SJCRH30 (cell line): ENCODE results near the gene HACD2. TPM values are rescaled to one million over a fixed set of nuclear protein-coding genes. Genes with fewer than 3 reads are reported as not detected.

ENCODE experiments used
- DNase-seq, 2 experiments: peaks; one replicate each; pipeline ENCODE4 v3.0.0-alpha.2; 2015 to 2020
- H3K27ac ChIP-seq: fragments of 250-450 bp; sonication (Bioruptor Pico); 2 replicates; pipeline ENCODE4 v1.5.1; 2020; ENCODE audit warnings: mild to moderate bottlenecking, moderate library complexity
- H3K27me3 ChIP-seq: fragments of 250-450 bp; sonication (Bioruptor Pico); 2 replicates; pipeline ENCODE4 v1.5.1; 2020; ENCODE audit warnings: mild to moderate bottlenecking, moderate library complexity
- H3K36me3 ChIP-seq: fragments of 250-450 bp; sonication (Bioruptor Pico); 2 replicates; pipeline ENCODE4 v1.5.1; 2020; ENCODE audit warnings: mild to moderate bottlenecking, moderate library complexity
- H3K4me1 ChIP-seq: fragments of 250-450 bp; sonication (Bioruptor Pico); 2 replicates; pipeline ENCODE4 v1.5.1; 2020; ENCODE audit warnings: mild to moderate bottlenecking, moderate library complexity
- H3K4me3 ChIP-seq: fragments of 250-450 bp; sonication (Bioruptor Pico); 2 replicates; pipeline ENCODE4 v1.5.1; 2020; ENCODE audit warnings: mild to moderate bottlenecking, moderate library complexity
- H3K9me3 ChIP-seq: fragments of 250-450 bp; sonication (Bioruptor Pico); replicated peaks from 2 replicates; pipeline ENCODE4 v1.5.1; 2020; ENCODE audit warnings: mild to moderate bottlenecking, moderate library complexity
- total RNA-seq: library from RNA; depleted of rRNA; stranded (reverse); fragments of >200 nt; shearing (Covaris generic); gene quantifications from 2 replicates; pipeline ENCODE4 v1.2.3, GENCODE V29; 2014; rRNA removed

Gene HACD2, protein sequence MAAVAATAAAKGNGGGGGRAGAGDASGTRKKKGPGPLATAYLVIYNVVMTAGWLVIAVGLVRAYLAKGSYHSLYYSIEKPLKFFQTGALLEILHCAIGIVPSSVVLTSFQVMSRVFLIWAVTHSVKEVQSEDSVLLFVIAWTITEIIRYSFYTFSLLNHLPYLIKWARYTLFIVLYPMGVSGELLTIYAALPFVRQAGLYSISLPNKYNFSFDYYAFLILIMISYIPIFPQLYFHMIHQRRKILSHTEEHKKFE
- 34.2 and 37.0 TPM in 2 replicates for total RNA-seq

DNA sequence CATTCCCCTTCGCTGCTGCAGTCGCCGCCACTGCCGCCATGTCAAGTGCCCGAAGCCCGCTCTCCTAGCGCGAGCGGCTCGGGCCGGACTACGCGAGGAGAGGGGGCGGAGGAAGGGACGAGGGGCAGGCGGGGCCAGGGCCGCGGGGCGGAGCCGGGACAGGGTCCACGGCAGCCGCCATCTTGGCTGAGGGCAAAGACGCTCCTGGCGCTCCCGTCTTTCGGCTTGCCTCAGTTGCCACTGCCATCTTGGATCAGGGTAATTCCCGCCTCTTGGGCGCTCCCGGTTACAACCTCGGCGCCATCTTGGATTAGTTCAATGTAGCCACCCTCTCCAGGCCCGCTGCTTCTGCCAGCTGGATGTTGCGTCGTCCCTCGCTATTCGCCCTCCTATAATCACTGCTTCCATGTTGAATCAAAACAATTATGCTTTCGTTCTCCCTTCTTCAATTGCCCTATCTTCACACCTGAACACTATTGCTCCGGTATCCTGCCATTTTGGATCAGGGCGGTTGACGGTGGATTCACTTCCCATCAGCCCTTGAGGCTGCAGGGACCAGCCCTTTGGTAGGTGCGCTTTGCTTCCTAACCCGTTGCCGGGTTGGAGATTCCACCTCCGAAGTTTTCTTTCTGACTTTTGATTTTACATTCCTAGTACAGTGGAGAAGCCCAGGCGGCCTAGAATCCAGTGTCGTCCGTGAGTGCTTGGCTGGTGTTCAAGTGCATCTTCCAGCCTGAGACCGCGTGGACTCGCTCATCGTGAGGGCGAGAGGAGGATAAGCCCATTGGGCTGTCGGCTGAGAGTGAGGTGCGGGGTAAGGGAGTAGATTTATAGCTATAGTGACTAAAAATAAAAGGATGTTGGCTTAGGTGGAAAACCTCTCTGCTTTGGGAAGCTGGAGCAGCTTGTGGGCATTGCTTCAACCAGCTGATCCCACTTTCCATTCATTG lies at the start of gene HACD2:
HACD2 (minus strand) TSS at position 66 of the 950 bp plus-strand sequence; CDS start at position 40, 26 bp downstream.
- no peaks in the 10 kb centered on the region; the same call in 1 of the 2 replicates for H3K4me1 ChIP-seq
- H3K27me3 ChIP-seq, result no peaks in the 10 kb centered on the region
- H3K36me3 ChIP-seq, result peaks cover 5% of the 10 kb centered on the region
- peaks cover under 1% of the 10 kb centered on the region; the same call in 1 of the 2 replicates for H3K9me3 ChIP-seq
- peak; percentile 97 to 99 for DNase-seq
- peak within 1 kb of the TSS; percentile 94 for H3K27ac ChIP-seq
- H3K4me3 ChIP-seq, result peak within 1 kb of the TSS; percentile 78

DNA sequence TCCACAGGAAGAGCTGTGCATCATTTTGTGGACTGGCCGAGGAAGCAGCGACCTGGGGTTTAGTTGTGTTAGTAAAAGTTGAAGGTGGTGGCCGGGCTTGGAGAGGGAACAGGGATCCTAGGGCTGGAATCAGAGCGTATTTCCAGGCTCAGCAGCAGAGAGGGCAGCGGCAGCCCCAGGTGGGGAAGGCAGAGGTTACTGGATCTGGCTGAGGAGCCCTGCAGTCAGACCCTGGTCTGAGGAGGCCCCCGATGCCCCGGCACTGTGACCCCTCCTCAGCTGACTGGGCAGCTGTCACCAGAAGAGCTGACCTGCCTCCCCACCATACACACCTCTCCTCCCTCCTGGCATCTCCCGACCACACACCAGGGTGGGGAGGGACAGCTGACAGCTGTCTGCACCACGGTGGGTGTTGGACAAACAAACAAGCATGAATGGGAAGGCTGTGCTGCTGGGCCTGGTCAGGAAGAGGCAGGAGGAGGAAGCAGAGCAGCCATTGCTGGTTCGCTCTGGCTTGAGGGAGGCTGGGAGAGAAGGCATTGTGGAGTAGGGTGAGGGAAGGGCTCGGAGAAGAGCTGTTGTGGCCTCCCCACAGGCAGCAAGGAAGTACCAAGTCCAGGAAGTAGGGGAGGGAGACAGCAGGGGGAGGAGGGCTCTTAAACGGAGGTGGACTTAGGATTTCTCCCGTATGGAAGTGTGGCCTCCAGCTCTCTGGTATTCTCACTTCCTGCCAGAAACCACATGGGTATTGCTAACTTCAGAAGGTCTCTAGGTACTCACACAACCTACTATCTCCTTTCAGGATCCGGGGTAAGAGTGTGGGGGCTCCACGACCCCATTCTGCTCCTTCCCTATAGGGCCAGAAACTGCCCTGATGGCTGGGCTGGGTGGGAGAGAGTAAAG lies 49.5 kb upstream of the HACD2 start:
- peak overlapping the region; percentile 93 for H3K27ac ChIP-seq
- DNase-seq, result peak; percentile 94
- no peaks in the 10 kb centered on the region for H3K27me3 ChIP-seq
- no peaks in the 10 kb centered on the region for H3K9me3 ChIP-seq
- H3K36me3 ChIP-seq, result no peaks in the 10 kb centered on the region
- peak overlapping the region; percentile 29 for H3K4me3 ChIP-seq
- peaks cover 58% of the 10 kb centered on the region for H3K4me1 ChIP-seq

GRCh38 chr3:123633530-123633929 lies 48.7 kb upstream of the HACD2 start:
- Histone ChIP-seq H3K4me1 (peaks cover 58% of the 10 kb centered on the region), H3K27ac (peak overlapping the region; percentile 93; the same call in 1 of the 2 replicates), H3K27me3 (no peaks in the 10 kb centered on the region), H3K36me3 (no peaks in the 10 kb centered on the region), H3K9me3 (no peaks in the 10 kb centered on the region), H3K4me3 (no peak overlapping the region)
- DNase-seq, result no peak

GRCh38 chr3:123632161-123632655 lies 47.4 kb upstream of the HACD2 start:
- Histone ChIP-seq H3K27me3 (no peaks in the 10 kb centered on the region), H3K27ac (peak overlapping the region; percentile 15; the same call in 1 of the 2 replicates), H3K36me3 (no peaks in the 10 kb centered on the region), H3K9me3 (no peaks in the 10 kb centered on the region), H3K4me1 (peaks cover 57% of the 10 kb centered on the region), H3K4me3 (no peak overlapping the region)
- DNase-seq, result peak; percentile 74 to 78

- Histone ChIP-seq H3K9me3 (no peaks in the 10 kb centered on the region), H3K4me3 (no peak overlapping the region), H3K27me3 (no peaks in the 10 kb centered on the region), H3K27ac (no peak overlapping the region), H3K36me3 (no peaks in the 10 kb centered on the region), H3K4me1 (peaks cover 32% of the 10 kb centered on the region)
- no peak for DNase-seq
Measured at GRCh38 chr3:123629747-123630047, 44.8 kb upstream of the HACD2 start.

DNA sequence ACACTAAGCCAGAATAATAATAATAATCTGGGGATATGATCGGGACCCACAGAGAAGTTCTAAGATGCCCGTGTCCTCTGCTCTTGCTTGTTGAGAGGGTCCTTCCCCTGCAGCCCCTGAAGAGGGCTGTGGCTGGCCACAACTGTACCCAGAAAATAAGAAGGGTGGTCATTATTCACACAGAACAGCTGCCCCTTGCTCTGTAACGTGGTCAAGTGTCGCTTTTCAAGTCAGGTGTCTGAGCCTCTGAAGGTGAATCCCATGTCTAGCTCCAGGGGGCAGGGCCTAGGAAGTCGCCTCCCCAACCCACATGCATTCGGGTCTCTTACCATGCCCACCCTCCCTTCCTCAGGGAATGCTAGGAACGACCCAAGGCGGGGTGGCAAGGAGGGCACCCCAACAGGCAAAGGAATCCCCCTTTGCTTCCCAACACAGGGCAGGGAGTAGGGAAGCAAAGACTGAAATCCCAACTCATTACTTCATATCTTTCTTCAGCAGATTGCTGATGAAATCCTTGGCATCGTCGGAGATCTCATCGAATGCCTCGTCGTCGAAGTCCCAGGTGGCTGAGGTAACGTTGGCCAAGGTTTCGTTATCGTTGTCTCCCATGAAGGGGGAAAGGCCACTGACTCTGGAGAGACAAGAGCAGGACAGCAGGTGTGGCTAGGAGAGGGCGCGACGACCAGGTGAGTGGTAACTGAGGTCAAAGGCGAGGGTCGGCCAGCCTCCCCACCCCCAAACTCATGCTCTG lies 44.3 kb upstream of the HACD2 start:
- DNase-seq, result no peak
- Histone ChIP-seq H3K4me3 (no peak overlapping the region), H3K27ac (no peak overlapping the region), H3K36me3 (no peaks in the 10 kb centered on the region), H3K9me3 (no peaks in the 10 kb centered on the region), H3K4me1 (peaks cover 27% of the 10 kb centered on the region), H3K27me3 (no peaks in the 10 kb centered on the region)

GRCh38 chr3:123627673-123628670 lies 43.1 kb upstream of the HACD2 start:
- Histone ChIP-seq H3K4me3 (no peak overlapping the region), H3K36me3 (no peaks in the 10 kb centered on the region)
- no peak for DNase-seq

DNA sequence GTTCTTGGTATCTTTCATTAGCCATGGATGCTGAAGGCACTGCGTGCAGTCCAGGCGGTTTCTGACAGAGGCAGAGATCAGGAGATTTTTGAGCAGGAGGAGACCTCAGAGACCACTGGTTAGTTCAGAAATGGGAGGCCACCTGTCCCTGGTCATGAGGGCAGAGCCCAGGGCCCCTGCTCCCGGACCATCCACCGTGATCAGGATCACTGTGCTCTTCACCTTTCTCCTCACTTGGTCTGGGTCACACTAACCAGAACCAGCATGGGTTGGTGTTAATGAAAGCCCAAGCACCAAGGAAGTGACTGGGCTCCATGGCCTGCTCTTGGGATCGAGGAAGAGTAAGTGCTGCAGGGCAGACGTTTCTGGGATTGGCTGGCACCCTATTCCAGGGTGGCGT lies 42.0 kb upstream of the HACD2 start:
- Histone ChIP-seq H3K36me3 (no peaks in the 10 kb centered on the region), H3K27me3 (no peaks in the 10 kb centered on the region), H3K9me3 (no peaks in the 10 kb centered on the region), H3K4me3 (no peak overlapping the region), H3K27ac (no peak overlapping the region), H3K4me1 (peaks cover 4% of the 10 kb centered on the region)
- no peak for DNase-seq

More at GRCh38 chr3:123627673-123628670, 43.1 kb upstream of the HACD2 start:
- Histone ChIP-seq H3K27ac (no peak overlapping the region), H3K9me3 (no peaks in the 10 kb centered on the region), H3K4me1 (peaks cover 15% of the 10 kb centered on the region), H3K27me3 (no peaks in the 10 kb centered on the region)

DNA sequence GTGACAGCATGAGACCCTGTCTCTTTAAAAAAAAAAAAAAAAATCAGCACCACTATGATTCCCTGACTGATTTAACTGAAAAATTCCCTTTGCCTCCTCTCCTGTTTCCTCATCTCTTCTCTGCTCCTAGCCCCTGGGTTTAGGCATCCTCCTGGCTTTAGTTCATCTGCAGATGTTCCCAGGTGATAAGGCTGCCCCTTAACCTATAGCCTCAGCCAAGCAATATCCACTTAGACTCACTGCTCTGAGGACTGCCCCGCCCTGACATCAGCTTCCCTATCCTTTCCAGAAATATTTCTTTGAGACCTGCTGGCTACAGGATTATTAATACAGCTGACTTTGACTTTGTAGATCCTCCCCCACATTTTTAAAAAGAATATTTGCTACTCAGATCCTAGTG lies 39.4 kb upstream of the HACD2 start:
- Histone ChIP-seq H3K27ac (no peak overlapping the region), H3K36me3 (no peaks in the 10 kb centered on the region), H3K4me1 (peaks cover 6% of the 10 kb centered on the region; the same call in 1 of the 2 replicates), H3K4me3 (no peak overlapping the region), H3K9me3 (no peaks in the 10 kb centered on the region), H3K27me3 (no peaks in the 10 kb centered on the region)
- no peak for DNase-seq

DNA sequence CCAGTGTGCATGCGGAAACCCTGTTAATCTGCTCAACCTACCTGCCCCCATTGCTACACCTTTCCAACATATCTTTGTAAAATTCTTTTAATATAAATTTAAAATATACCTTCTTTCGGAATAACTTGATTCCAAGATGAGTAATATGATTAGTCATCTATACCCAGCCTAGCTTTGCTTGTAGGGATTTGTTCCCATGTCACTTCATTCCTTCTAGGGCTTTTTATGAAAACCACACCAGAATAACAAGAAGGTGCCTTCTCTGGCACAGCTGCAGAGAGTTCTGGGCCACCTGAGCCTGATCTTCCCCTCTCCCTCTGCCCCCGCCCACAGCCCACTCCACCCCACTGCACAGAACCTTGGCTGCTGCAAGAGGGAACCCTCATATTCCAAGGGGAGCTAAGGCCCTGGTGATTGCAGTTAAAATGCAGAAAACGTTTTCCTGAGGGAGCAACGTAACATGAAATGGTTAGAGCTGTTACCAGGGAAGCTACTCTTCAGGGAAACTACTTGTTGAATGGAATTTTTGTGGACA lies 38.6 kb upstream of the HACD2 start:
- Histone ChIP-seq H3K9me3 (no peaks in the 10 kb centered on the region), H3K27me3 (no peaks in the 10 kb centered on the region), H3K36me3 (no peaks in the 10 kb centered on the region), H3K27ac (no peak overlapping the region), H3K4me3 (no peak overlapping the region), H3K4me1 (peaks cover 6% of the 10 kb centered on the region; the same call in 1 of the 2 replicates)
- no peak for DNase-seq

- peaks cover 6% of the 10 kb centered on the region; the same call in 1 of the 2 replicates for H3K4me1 ChIP-seq
- no peak overlapping the region for H3K4me3 ChIP-seq
- H3K9me3 ChIP-seq, result no peaks in the 10 kb centered on the region
- no peaks in the 10 kb centered on the region for H3K36me3 ChIP-seq
- no peak for DNase-seq
- H3K27ac ChIP-seq, result no peak overlapping the region
- H3K27me3 ChIP-seq, result no peaks in the 10 kb centered on the region
Measured at GRCh38 chr3:123622766-123623165, 37.9 kb upstream of the HACD2 start.

DNA sequence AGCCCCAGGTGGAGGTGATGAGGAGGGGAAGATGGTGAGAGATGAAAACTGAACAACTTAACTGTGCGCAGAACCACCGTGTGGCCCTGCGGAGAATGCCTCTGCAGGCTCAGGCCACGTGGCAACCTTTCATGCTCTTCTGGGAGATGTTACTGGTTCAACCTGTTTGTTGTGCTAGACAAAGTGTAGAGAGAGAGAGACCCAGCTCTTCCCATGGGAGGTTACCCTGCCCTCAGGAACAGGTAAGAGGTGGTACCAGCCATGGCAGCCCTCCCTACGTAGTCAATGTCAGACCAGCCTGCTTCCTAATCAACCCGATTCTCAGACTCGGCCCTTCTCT lies 37.0 kb upstream of the HACD2 start:
- Histone ChIP-seq H3K27ac (no peak overlapping the region), H3K4me1 (peaks cover 6% of the 10 kb centered on the region; the same call in 1 of the 2 replicates), H3K27me3 (no peaks in the 10 kb centered on the region), H3K36me3 (no peaks in the 10 kb centered on the region), H3K4me3 (no peak overlapping the region), H3K9me3 (no peaks in the 10 kb centered on the region)
- no peak for DNase-seq
